Measurements from ENCODE around the gene NTNG1.

The NTNG1 gene

DNA sequence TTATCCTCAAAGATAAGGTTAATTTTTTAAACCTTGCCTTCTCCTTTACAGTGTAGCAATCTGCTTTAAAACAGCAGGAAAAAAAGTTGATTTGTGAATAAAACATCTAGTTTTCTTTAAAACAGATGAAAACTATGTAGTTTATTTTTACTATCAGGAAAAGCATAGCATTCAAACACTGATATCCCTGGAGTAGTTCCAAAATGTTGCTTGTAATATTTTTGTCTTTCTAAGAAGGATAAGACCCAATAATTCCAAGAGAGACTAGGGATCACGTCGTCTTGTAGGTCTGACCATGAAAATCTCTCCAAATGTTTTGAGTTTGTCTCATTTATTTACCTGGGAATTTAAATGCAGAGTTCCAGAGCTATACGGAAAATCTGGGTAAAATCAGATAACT, 204.0 kb downstream of the NTNG1 start:
- H3K36me3 ChIP-seq, result no peaks in the 10 kb centered on the region
- no peaks in the 10 kb centered on the region for H3K9me3 ChIP-seq
- H3K27me3 ChIP-seq, result no peaks in the 10 kb centered on the region
- no peak for DNase-seq
- H3K4me3 ChIP-seq (ENCODE audit: low read depth, low read length), result no peak overlapping the region
- TF ChIP-seq, protein P1, sequence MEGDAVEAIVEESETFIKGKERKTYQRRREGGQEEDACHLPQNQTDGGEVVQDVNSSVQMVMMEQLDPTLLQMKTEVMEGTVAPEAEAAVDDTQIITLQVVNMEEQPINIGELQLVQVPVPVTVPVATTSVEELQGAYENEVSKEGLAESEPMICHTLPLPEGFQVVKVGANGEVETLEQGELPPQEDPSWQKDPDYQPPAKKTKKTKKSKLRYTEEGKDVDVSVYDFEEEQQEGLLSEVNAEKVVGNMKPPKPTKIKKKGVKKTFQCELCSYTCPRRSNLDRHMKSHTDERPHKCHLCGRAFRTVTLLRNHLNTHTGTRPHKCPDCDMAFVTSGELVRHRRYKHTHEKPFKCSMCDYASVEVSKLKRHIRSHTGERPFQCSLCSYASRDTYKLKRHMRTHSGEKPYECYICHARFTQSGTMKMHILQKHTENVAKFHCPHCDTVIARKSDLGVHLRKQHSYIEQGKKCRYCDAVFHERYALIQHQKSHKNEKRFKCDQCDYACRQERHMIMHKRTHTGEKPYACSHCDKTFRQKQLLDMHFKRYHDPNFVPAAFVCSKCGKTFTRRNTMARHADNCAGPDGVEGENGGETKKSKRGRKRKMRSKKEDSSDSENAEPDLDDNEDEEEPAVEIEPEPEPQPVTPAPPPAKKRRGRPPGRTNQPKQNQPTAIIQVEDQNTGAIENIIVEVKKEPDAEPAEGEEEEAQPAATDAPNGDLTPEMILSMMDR (IDR thresholded peaks at IDR 0.05; ENCODE audit: low read depth, low read length), result no peak
- peaks cover 21% of the 10 kb centered on the region for H3K4me1 ChIP-seq

DNA sequence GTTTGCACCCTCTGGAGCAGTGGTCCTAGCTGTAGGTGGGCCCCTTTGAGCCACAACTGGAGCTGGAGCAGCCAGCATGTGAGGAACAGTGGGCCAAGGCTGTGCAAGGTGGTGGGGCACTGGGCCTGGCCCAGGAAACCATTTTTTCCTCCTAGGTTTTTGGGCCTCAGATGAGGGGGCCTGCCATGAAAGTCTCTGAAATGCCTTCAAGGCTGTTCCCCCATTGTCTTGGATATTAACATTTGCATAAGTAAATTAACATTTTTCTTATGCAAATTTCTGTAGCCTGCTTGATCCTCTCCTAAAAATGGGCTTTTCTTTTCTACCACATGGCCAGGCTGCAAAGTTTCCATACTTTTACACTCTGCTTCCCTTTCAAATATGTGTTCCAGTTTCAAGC, 212.0 kb downstream of the NTNG1 start:
- no peak for DNase-seq
- no peak overlapping the region for H3K4me3 ChIP-seq (ENCODE audit: low read depth, low read length)
- TF ChIP-seq, protein P1 (IDR thresholded peaks at IDR 0.05; ENCODE audit: low read depth, low read length), result no peak
- no peaks in the 10 kb centered on the region for H3K27me3 ChIP-seq
- no peaks in the 10 kb centered on the region for H3K36me3 ChIP-seq
- no peaks in the 10 kb centered on the region for H3K9me3 ChIP-seq
- no peaks in the 10 kb centered on the region for H3K4me1 ChIP-seq

DNA sequence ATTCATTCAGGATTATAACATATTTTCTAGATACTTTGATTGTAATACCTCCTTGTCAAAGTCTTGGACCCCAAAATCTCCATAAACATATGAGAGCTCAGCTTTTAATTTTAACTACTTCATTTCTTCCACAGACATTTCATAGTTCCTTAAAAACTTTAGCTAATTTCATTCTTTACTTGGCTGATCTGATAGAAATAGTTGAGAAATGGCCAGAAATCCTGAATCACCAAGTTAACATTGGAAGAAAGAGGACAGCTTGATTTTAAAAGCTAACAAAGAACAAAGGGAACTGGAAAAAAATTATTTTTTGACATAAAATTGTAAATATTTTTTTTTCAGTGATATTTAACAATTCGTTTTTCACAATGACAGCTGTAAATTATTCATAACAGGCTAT, 216.5 kb downstream of the NTNG1 start:
- H3K4me3 ChIP-seq (ENCODE audit: low read depth, low read length), result no peak overlapping the region
- H3K9me3 ChIP-seq, result no peaks in the 10 kb centered on the region
- no peaks in the 10 kb centered on the region for H3K27me3 ChIP-seq
- peaks cover 9% of the 10 kb centered on the region for H3K4me1 ChIP-seq
- TF ChIP-seq, protein P1 (IDR thresholded peaks at IDR 0.05; ENCODE audit: low read depth, low read length), result no peak
- no peaks in the 10 kb centered on the region for H3K36me3 ChIP-seq
- DNase-seq, result no peak

DNA sequence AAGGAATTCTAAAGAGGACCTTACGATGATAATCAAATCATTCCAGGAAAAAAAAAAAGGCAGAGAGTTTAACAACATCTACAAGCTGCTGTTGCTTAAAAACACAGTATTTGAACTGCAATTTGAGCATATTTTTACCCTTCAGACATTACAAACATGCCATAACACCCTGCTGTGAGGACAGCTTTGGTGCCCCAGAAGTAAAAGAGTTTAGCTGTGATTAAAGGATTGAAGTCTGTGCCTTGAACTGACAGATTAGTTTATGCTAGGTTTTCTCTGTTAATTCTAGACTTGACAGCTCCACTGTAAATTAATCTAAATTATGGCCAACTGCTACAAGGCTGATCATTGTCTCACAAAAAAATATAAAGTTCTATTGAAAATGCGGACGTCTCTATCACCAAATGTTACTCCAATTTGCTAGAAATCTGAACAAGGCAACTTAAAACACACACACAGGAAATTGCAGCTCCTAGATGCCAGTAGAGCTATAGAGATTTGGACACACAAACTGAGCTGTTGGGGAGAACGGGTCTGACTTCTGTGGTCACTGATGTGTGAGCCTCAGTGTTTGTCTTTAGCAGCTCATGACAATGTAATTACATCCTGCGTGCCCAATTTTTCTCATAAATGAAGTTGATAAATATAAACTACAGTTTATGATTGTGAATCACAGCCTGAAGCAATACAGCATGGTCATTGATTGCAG, 217.9 kb downstream of the NTNG1 start:
- Histone ChIP-seq H3K27me3 (no peaks in the 10 kb centered on the region), H3K9me3 (no peaks in the 10 kb centered on the region), H3K4me3 (ENCODE audit: low read depth, low read length) (no peak overlapping the region), H3K4me1 (peaks cover 19% of the 10 kb centered on the region), H3K36me3 (no peaks in the 10 kb centered on the region)
- DNase-seq, result no peak
- TF ChIP-seq, protein P1 (IDR thresholded peaks at IDR 0.05; ENCODE audit: low read depth, low read length), result no peak

DNA sequence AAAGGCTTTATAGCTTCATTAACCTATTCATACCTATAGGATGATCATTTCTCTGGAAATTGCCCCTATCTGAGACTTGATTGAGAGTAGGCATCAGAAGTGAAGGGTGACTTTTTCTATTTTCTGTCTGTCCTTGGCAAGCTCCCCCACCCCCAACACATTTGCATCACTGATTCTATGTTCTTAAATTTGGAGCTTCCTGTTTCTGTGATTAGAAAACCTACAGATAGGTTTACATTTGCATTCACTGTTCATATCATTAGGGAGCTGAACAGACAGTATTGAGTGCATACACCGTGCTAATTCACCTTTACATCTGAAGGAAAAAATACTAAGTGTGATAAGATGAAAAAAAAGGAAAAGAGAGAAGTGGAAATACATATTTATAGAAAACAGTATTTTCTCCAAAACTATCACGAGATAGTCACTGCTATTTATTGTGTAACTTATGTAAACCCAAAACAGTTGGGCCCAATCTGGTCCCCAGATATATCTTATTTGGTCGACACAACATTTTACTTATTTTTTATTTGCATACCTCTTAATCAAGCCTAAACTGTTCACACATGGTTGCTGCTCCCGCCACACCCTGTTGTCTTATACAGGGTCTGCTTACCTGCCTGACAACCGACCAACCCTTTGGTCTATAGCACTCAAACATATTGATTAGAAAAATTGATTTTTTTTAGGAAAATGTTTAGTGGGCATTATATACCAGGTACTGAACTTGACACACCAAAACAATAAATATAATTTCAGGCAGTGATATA, 218.8 kb downstream of the NTNG1 start:
- TF ChIP-seq, protein P1 (IDR thresholded peaks at IDR 0.05; ENCODE audit: low read depth, low read length), result no peak
- Histone ChIP-seq H3K27me3 (no peaks in the 10 kb centered on the region), H3K4me1 (peaks cover 19% of the 10 kb centered on the region), H3K9me3 (no peaks in the 10 kb centered on the region), H3K4me3 (ENCODE audit: low read depth, low read length) (no peak overlapping the region), H3K36me3 (no peaks in the 10 kb centered on the region)
- no peak for DNase-seq
